DMS53 (cell line): ENCODE measurements around the gene PNKP.

Experiments
- DNase-seq: peaks from one replicate; lab custom pipeline; 2025; lab: John Stamatoyannopoulos, UW

The PNKP gene

DNA sequence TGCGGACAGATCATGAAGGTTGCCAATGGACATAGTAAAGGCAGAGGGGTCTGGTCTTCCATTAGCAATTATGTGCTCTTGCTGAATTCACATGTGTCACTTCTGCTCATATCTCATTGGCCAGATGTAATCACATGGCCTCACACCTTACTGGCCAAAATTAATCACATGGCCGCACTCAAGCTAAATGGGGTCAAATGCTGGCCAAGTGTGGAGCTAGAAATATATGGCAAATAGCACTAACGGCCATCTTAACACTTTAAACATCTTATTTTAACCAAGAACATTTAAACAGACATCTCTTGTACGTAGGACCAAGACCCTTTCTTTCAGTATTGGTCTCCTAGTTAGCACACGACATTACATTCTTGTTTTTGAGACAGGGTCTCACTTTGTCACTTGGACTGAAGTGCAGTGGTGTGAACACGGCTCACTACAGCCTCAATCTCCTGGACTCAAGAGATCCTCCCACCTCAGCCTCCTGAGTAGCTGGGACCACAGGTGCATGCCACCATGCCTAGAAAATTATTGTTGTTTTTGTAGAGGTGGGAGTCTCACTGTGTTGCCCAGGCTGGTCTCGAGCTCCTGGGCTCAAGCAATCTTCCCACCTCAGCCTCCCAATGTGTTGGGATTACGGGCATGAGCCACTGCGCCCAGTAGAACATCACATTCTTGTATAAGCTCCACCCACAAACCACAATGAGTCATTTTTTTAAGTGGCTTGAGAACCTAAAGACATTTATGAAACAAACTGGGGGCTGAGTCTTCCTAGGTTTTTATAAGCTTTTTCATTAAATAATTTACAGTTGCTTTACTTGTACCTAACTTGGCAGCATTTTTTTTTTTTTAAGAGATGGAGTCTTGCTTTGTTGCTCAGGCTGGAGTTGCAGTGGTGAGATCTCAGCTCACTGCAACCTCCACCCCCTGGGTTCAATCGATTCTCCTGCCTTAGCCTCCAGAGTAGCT is 19.4 kb downstream of the PNKP start:
- DNase-seq = peak; percentile 72

DNA sequence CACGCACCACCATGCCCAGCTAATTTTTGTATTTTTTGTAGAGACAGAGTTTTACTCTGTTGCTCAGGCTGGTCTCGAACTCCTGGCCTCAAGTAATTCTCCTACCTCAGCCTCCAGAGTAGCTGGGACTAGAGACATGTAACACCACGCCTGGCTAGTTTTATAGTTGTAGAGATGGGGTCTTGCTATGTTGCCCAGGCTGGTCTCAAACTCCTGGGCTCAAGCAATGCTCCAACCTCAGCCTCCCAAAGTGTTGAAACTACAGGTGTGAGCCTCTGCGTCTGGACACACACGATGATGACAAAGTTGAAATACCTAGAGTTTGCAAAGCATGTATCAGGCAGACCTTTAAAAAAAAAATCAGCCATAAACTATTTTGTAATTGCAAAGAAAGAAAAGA is 21.0 kb downstream of the PNKP start:
- no peak for DNase-seq

DNA sequence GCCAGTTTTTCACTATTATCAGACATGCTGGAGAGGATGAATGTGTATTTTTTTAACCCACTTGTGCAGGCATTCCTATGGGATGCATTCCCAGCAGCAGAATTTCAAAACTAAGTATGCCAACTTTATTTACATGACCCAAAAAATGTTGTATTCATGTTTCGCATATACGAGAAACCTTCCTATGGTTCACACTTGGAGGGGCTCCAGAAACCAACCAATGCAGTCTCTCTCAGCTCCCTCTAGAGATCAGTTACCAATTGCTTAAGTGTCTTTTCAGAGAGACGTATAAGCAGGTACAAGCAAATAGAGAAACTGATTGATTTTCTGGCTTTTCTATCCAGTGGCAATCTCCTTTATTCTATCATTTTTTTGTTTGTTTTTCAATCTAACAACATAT is 22.0 kb downstream of the PNKP start:
- no peak for DNase-seq

DNA sequence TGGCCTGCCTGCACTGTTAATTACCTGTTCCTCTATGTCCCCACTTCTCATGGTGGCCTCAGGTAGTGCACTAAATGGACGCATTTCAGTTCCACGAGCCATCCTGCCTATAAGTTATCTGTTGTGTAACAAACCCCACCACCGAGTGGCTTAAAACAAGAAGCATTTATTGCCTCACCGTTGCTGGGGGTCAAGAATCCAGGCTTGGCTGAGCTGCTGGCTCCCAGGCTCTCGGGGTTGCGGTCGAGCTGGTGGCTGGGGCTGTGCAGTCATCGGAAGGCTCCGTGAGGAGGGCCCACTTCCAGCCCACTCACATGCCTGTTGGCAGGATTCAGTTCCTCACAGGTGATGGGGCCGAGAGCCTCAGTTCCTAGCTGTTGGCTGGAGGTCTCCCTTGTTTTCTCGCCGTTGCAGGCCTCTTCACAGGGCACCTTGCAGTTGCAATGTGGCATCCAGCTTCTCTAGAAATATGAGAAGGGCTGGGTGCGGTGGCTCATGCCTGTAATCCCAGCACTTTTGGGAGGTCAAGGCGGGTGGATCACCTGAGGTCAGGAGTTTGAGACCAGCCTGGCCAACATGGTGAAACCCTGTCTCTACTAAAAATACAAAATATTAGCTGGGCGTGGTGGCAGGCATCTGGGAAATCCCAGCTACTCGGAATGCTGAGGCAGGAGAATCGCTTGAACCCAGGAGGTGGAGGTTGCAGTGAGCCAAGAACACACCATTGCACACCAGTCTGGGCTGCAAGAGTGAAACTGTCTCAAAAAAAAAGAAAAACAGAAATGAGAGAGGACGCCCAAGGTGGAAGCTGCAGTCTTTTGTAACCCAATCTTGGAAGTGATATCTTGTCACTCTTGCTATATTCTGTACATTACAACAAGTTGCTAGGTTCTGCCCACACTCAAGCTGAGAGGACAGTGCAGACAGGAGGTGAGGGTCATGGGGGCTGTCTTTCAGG is 23.0 kb downstream of the PNKP start:
- DNase-seq = no peak

DNA sequence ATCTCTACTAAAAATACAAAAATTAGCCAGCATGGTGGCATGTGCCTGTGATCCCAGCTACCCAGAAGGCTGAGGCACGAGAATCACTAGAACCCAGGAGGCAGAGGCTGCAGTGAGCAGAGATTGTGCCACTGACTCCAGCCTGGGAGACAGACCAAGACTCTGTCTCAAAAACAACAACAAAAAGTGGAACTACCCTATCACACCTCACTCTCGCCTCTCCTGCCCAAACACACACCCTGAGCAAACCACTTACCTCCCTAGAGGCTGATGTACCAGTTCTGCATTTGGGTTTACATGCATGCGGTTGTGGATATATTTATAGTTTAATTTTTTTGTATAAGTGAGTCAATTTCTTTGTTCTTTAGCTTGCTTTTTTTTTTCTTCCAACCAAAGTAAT is 24.1 kb downstream of the PNKP start:
- DNase-seq = no peak

DNA sequence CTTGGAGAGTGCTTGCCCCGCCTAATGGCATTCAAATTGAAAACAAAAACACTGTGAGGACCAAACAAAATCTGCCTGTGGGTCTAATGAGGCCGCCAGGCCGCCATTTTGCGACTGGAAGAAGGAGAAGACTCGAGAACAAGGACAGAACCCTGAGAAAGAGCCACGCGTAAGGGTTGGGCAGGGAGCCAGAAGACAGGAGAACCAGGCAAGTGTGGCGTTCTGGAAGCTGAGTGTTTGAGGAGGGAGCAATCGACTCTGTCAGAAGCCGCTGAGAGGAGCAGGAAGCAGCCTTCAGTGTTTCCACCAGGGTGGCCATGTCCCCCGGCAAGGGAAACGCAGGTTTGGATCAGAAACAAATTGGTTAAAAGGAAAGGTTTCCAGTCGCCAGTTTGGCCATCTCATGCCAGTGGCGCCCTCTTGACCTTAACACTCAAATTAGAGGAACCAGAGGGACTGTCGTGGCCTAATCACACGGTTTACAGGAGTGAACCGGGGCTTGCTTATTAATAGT is 26.6 kb downstream of the PNKP start:
- DNase-seq = no peak

DNA sequence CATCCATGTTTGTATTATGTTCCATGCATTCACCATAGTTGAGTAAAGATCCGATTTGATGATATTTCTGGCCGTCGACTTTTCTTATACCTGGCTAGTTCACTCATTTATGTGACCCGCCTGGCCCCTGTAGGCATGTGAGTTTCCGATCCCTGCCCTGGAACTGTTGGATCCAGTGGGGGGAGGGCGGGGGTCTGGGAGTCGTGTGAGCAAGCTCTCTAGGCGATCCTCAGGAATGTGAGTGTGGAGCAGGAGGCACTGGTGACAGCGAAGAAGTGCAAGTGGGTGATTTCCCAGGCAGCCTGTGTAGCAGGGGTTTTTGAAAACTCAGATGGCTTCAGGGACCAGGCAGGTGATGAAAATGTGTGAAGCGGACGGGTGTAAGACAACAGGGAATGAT is 27.1 kb downstream of the PNKP start:
- no peak for DNase-seq

DNA sequence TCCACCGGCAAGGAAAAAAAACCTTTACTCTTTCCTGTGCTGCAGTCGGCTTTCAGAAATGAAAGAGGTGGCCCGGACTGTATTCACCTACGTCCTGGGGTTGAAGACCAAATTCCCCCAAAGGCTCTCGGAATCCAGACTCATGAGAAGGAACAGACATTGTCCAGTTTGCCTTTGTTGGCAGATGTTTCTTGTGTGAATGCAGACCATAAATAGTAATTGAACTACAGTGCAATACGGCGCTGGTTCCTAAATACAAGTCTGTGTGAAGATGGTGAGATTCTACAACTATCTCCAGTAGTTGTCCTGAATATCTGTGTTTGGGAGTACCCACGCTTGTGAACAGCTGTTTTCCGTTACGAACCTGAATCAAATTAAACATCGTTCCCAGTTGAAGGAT is 27.7 kb downstream of the PNKP start:
- no peak for DNase-seq

DNA sequence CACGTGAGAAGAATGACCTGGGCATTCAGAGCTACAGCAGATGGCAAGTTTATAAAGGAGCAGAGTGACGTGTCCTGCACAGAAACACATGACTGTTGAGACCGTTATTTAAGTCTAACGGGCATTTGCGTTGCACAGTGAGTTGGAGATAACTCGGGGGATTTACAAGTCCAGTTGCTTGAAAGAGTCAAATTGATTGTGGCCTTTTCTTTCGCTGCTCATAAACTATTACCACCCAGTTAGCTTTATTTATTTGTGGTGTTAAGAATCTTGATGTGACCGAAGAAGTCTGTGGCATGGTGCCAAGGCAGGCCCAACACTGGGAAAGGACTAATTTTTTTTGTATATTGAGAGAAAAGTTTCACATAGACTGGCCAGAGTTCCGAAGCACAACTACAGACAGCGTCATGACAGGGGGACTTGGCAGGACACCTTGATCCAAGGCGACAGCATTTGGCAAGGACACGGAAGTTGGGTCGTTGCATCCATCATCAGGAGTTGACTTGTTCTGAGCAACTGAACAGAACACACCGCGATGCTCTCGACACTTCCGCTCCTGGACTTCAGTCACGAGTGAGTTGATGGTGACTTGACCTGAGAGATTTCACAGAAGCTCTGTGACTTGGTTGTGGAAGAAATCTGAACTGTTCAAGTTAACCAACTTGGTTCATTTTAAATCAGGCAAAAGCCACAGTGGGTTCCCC is 28.3 kb downstream of the PNKP start:
- no peak for DNase-seq

DNA sequence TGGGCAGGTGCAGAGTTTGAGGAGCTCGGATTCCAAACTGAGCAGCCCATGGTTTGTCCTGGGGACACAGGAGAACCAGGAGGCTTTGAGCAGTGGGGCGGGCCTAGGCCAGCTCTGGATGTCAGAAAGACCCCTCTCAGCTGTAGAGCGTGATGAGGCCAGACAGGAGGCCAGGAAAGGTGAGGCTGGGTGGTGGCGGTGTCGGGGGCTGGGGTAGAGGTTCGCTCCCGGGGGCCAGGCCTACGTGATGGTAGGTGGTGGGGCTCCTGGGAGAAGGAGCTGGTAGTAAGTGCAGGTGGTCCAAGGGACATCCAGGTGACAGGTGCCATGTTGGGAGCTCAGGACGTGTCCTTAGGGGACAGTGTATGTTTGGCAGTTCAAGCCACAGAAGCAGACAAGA is 30.0 kb downstream of the PNKP start:
- DNase-seq = no peak

DNA sequence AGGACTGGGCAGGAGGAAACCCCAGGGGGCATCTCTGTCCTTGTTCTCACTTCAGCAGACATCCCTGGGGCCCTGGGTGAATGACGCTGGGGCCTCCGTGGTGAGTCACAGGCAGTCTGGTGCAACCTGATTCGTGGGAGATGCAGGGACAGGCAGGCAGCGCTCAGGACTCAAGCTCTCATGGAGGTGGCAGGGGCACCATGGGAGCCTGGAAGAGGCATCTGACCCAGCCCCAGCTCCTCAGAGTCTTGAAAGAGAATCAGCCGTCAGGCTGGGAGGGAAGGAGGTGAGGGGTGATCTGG is 30.4 kb downstream of the PNKP start:
- no peak for DNase-seq

DNA sequence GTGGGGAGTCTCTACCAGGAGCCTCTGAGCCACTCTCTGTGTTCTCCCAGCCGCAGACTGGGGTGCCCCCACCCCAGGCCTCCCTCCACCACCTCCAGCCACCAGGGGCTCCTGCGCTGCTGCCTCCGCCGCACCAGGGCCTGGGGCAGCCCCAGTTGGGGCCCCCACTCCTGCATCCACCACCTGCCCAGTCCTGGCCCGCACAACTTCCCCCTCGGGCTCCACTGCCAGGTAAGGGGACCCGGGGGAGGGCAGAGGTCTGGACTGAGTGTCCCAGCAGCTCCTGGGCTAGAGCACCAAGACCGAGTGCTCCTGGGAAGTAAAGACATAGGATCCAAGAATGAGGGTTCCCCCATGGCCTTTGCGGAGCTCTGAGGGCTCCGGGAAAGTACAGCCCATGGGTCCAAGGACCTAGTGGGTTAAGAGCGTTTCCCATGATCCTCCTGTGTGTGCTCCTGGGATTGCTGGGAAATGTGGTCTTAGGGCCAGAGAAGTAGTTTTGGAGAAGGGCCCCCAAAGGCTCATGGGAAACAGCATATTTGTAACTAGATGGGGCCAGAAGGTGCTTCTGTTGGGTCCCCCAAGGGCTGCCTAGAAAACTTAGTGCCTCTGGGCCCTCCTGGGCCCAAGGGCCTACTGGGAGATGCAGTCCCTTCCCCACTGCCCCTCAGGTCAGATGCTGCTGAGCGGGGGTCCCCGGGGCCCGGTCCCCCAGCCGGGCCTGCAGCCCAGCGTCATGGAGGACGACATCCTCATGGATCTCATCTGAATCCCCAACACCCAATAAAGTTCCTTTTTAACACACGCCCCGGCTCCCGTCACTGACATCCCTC is 31.0 kb downstream of the PNKP start:
- DNase-seq = no peak

DNA sequence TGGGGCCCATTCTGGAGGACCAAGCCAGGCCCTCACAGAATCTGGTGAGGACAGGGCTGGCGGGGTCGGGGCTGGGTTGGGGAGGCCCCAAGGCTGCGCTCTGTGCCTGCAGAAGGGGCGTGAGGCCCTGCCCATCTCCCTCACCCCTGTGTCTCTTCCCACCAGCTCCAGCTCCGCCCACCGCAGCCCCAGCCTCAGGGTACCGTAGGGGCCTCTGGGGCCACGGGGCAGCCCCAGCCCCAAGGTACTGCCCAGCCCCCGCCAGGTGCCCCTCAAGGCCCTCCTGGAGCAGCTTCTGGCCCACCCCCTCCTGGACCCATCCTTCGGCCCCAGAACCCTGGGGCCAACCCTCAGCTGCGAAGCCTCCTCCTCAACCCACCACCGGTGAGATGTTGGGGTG is 31.8 kb downstream of the PNKP start:
- no peak for DNase-seq

DNA sequence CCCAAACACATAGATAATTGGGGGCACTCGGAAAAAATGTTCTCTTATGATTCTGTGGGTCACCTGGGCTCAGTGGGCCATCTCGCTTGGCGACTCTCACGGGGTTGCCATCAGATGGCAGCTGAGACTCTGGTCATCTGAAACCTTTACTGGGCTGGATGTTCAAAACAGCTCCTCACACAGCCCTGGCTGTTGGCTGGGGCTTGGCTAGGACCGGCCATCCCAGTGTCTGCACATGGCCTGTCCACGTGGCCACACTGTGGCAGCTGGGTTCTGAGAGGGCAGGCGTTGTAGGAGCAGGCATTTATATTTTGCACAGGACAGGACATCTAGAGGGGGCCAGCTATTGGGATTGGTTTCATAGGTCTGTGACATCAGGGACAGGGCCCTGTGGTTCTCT is 33.8 kb downstream of the PNKP start:
- no peak for DNase-seq

DNA sequence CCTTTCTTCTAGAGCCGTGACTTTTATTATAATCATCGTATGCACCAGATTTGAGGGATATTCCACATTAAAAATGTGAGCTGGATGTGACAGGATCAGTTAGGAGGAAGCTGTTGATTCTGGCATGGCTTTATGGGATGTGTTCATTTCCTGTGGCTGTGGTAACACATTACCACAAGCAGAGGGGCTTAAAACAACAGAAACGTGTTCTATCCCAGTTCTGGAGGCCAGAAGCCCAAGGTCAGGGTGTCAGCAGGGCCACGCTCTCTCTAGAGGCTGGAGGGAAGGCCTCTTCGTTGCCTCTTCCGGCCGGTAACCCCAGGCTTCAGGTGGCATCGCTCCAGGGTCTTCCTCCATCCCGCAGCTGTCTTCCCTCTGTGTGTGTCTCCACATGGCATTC is 34.8 kb downstream of the PNKP start:
- no peak for DNase-seq

DNA sequence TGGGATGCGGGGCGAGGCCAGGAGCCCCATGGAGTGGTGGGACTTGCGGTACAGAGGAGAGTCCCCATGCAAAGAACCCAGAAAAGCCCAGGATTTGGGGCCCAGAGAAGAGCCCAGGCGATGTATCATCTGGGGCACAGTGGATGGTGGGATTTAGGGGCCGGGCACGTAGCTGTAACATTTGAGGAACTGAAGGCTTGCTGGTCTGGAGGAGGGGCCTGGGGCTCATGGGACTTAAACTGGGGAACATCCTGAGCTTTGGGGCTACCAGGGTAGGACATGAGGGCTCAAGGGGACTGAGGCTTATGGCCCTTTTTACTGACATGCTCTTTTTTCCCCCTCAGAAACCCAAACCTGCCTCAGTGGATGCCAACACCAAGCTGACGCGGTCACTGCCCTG is 35.8 kb downstream of the PNKP start:
- no peak for DNase-seq

DNA sequence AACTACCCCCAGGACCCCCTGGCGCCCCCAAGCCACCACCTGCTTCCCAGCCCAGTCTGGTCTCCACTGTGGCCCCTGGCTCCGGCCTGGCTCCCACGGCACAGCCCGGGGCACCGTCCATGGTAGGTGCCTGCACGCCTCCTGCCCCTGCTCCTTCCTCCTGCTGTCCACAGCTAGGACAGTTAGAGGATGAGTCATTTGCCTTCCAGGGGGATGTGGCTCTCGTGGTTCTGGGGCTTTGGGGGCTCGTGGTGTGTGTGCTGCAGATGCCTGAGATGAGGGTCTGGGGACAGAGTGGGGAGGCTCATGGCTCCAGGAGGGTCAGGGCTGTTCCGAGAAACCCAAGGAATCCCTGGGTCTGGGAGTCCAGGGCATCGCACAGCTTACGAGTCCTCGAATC is 36.6 kb downstream of the PNKP start:
- DNase-seq = no peak

DNA sequence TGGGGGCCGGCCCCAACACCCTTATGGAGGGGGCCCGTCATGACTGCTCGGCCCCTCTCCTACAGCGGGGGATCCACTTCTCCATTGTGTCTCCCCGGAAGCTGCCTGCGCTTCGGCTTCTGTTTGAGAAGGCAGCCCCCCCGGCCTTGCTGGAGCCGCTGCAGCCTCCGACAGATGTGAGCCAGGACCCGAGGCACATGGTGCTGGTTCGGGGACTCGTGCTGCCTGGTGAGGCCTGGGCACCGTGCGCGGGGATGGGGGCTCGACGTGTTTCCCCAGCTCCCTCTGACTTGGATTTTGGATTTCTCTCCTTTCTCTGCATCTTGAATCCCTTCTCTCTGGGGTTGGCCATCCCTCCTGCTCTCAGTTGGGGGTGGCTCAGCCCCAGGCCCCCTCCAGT is 37.7 kb downstream of the PNKP start:
- DNase-seq = no peak

DNA sequence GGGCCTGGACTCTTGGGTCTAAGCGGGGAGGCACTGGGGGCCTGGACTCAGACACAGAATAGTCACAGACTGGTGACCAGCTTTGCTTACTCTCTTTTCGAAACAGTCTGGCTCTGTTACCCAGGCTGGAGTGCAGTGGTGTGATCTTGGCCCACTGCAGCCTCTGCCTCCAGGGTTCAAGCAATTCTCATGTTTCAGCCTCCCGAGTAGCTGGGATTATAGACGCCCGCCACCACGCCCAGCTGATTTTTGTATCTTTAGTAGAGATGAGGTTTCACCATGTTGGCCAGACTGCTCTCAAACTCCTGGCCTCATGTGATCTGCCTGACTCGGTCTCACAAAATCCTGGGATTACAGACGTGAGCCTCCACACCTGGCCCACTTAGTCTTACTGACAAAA is 38.2 kb downstream of the PNKP start:
- DNase-seq = no peak

DNA sequence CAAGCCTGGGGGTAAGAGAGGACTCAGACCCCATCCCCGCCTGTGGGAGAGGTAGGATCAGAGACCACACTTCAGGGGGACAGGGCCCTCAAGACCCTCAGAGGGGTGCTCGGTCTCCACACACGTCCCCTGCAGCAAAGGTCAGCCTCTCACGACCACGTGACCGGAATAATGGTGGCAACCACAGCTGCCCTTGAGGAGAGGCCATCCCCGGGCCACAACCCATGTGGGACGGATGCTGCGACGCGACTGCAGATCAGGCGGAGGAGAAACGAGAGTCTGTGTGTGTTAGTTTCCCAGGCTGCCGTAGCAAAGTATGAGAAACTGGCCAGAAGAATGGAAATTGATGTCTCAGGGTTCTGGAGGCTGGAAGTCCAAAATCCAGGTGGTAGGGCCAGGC is 40.3 kb downstream of the PNKP start:
- no peak for DNase-seq

DNA sequence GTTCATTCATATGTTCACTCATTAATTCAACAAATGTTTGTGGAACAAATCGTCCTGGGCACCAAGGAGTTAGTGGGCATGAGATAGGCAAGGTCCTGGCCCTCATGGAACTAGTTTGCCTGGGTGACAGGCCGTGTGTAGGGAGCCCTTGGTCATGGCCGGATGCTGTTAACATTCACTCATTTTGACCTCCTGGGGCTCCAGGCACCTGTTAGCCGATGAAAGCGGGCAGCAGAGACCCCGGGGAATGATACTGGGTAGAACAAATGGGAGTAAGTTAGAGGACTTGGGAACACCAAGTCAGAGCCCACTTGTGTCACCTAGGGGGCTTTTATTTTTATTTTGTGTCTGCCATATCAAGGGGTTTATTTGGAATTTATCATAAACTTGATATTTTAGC is 42.7 kb downstream of the PNKP start:
- no peak for DNase-seq
